GM12892 (cell line): ENCODE data around the gene DEFB127. TPM values are rescaled to one million over a fixed set of nuclear protein-coding genes. Genes with fewer than 3 reads are reported as not detected.
"Not testable (repeated sequence)": the region's sequence is repeated elsewhere in the genome, so short reads cannot be mapped to it uniquely, and the experiment has no call there.

Experiments used
- DNase-seq: peaks from one replicate; pipeline ENCODE4 v3.0.0; 2011; ENCODE audit not compliant: insufficient read length
- FAIRE-seq: peaks from 2 replicates; lab custom pipeline; 2011; peaks lifted over from hg19 to GRCh38; lab: Jason Lieb, UNC
- POLR2A ChIP-seq: IDR thresholded peaks from 2 replicates; pipeline ENCODE4 v1.6.1; 2011; ENCODE audit warnings: low read depth, low read length, control low read depth
- POLR2AphosphoS5 ChIP-seq: IDR thresholded peaks from 2 replicates; pipeline ENCODE4 v1.6.1; 2011; ENCODE audit warnings: low read depth, low read length, control low read depth
- TAF1 ChIP-seq: IDR thresholded peaks from 2 replicates; pipeline ENCODE4 v1.6.1; 2011; ENCODE audit warnings: low read depth, mild to moderate bottlenecking, control low read depth, low read length, borderline replicate concordance
- polyA plus RNA-seq: library from polyadenylated mRNA; unstranded; fragments of >200 nt; gene quantifications from one replicate; pipeline ENCODE4 v1.2.1, GENCODE V29; 2012; ENCODE audit warnings: missing spikeins, inconsistent platforms; ENCODE audit not compliant: missing spikeins

The DEFB127 gene
- not detected for polyA plus RNA-seq

- DNase-seq, result no peak
- no peak for FAIRE-seq
- no peak for TF ChIP-seq POLR2AphosphoS5
Observed at GRCh38 chr20:157154-157553, at the start of gene DEFB127. Gene DEFB127 (plus strand): TSS chr20:157454. CDS start chr20:157545, 91 bp downstream.

GRCh38 chr20:112396-112795, 44.9 kb upstream of the DEFB127 start:
- DNase-seq (no peak), FAIRE-seq (no peak)
- TF ChIP-seq POLR2AphosphoS5 (no peak), TAF1 (no peak), POLR2A (no peak)

- FAIRE-seq (no peak), DNase-seq (no peak)
- no peak for TF ChIP-seq TAF1
- no peak for TF ChIP-seq POLR2AphosphoS5
- no peak for TF ChIP-seq POLR2A
Observed at GRCh38 chr20:117518-117917, 39.7 kb upstream of the DEFB127 start.

GRCh38 chr20:129786-130323, 27.4 kb upstream of the DEFB127 start:
- FAIRE-seq, DNase-seq: not testable (repeated sequence)

- DNase-seq (no peak), FAIRE-seq (no peak)
- TF ChIP-seq POLR2AphosphoS5, result no peak
- no peak for TF ChIP-seq POLR2A
- no peak for TF ChIP-seq TAF1
Observed at GRCh38 chr20:137668-138490, 19.4 kb upstream of the DEFB127 start.

GRCh38 chr20:142290-142689, 15.0 kb upstream of the DEFB127 start, which contains the start of gene DEFB126:
Gene DEFB126 (plus strand): TSS chr20:142590. CDS start chr20:142629, 39 bp downstream.
- FAIRE-seq, result no peak
- TF ChIP-seq TAF1, result no peak
- TF ChIP-seq POLR2A, result no peak
- TF ChIP-seq POLR2AphosphoS5, result no peak

GRCh38 chr20:145877-146276, 11.4 kb upstream of the DEFB127 start:
- no peak for DNase-seq
- TF ChIP-seq TAF1, result no peak
- TF ChIP-seq POLR2AphosphoS5, result no peak
- no peak for TF ChIP-seq POLR2A
- FAIRE-seq, result no peak

More at GRCh38 chr20:142290-142689, 15.0 kb upstream of the DEFB127 start, which contains the start of gene DEFB126:
- no peak for DNase-seq

GRCh38 chr20:152131-152530, 5.1 kb upstream of the DEFB127 start:
- DNase-seq (no peak), FAIRE-seq (no peak)
- TF ChIP-seq POLR2AphosphoS5 (no peak), TAF1 (no peak), POLR2A (no peak)

GRCh38 chr20:164618-165017, 7.4 kb downstream of the DEFB127 start:
- FAIRE-seq, result no peak

GRCh38 chr20:168876-169275, 11.6 kb downstream of the DEFB127 start:
- FAIRE-seq (no peak), DNase-seq (no peak)
- TF ChIP-seq POLR2A, result no peak
- TF ChIP-seq TAF1, result no peak
- no peak for TF ChIP-seq POLR2AphosphoS5

More at GRCh38 chr20:164618-165017, 7.4 kb downstream of the DEFB127 start:
- no peak for DNase-seq
- TF ChIP-seq POLR2A, result no peak
- no peak for TF ChIP-seq TAF1
- TF ChIP-seq POLR2AphosphoS5, result no peak

- no peak for FAIRE-seq
- TF ChIP-seq POLR2AphosphoS5 (no peak), POLR2A (no peak), TAF1 (no peak)
Observed at GRCh38 chr20:184288-184687, 27.0 kb downstream of the DEFB127 start.

GRCh38 chr20:187733-188132, 30.5 kb downstream of the DEFB127 start:
- DNase-seq, result no peak
- no peak for FAIRE-seq
- TF ChIP-seq TAF1, result no peak
- TF ChIP-seq POLR2AphosphoS5, result no peak
- TF ChIP-seq POLR2A, result no peak

More at GRCh38 chr20:184288-184687, 27.0 kb downstream of the DEFB127 start:
- no peak for DNase-seq

- FAIRE-seq (no peak), DNase-seq (no peak)
- no peak for TF ChIP-seq TAF1
- TF ChIP-seq POLR2AphosphoS5, result no peak
- no peak for TF ChIP-seq POLR2A
Observed at GRCh38 chr20:189611-190010, 32.4 kb downstream of the DEFB127 start, which contains the start of gene DEFB128. Gene DEFB128 (minus strand): TSS chr20:189711. CDS start chr20:189623, 88 bp downstream.
